GM12878 (cell line): Measurements from ENCODE around the gene PHACTR3.

Experiments used
- JUNB ChIP-seq: IDR thresholded peaks from 2 replicates; pipeline ENCODE4 v1.6.1; 2016; ENCODE audit warnings: antibody characterized with exemption, mild to moderate bottlenecking
- RAD21 ChIP-seq: IDR thresholded peaks from 2 replicates; pipeline ENCODE4 v1.6.1; 2011; ENCODE audit warnings: mild to moderate bottlenecking, low read depth, low read length, moderate library complexity; ENCODE audit not compliant: insufficient read depth
- RBBP5 ChIP-seq: fragments of 200-600 bp; sonication (generic); conservative IDR thresholded peaks from 2 replicates; pipeline ENCODE4 v1.6.1; 2016
- SMAD1 ChIP-seq: fragments of 450-650 bp; IDR thresholded peaks from 2 replicates; pipeline ENCODE4 v1.6.1; 2018; ENCODE audit warnings: mild to moderate bottlenecking, low read depth; ENCODE audit not compliant: partially characterized antibody
- TF ChIP-seq, protein P1 (sequence below), 3 experiments: IDR thresholded peaks in 2 of 3; conservative IDR thresholded peaks in 1 of 3; 2 replicates each; pipeline ENCODE4 v1.5.1; 2011; ENCODE audit warnings: low read depth in 3 of 3, low read length in 3 of 3, mild to moderate bottlenecking in 3 of 3, control low read depth in 2 of 3, moderate library complexity in 2 of 3, inconsistent platforms in 1 of 3, mixed read lengths in 1 of 3; ENCODE audit not compliant: control insufficient read depth in 2 of 3, insufficient read depth in 1 of 3; ENCODE audit errors: extremely low read depth in 1 of 3
- TF ChIP-seq, protein P2 (sequence below): IDR thresholded peaks from 2 replicates; pipeline ENCODE4 v1.6.1; 2011; ENCODE audit warnings: borderline replicate concordance, low read depth, mild to moderate bottlenecking, moderate library complexity, mixed read lengths, low read length; ENCODE audit not compliant: insufficient read depth; ENCODE audit errors: extremely low read length

DNA sequence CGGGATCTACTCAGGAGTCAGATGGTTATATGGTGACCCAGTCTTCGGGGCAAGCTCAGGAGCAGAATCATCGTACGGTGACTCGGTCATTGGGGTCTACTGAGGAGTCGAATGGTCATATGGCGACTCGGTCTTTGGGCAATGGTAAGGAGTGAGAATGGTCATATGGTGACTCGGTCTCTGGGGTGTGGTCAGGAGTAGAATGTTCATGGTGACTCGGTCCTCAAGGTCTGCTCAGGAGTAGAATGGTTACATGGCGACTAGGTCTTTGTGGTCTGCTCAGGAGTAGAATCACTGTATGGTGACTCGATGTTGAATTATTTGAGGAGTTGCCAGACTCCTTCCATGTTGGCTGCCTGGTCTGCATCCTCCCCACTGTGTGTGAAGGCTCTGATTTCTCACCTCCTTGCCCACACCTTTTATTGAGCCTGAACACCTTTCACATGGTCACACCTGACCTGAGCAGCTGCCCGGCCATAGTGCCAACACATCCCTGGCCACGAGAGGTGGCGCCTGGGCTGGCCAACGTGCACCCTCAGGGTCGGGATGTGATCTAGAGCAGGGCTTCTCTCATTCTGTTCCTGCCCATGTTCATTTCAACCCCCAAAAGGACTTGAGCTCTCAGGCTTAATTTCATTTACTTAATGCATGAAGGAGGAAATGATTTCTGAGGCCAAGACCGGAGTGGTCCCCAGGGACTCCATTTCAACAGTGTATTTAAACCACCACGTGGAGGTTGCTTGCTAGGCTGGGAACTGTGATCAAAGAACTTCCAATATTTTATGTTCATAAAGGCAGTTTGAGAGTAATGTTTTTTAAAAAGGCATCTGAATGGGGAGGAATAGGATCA is 119.5 kb downstream of the PHACTR3 start:
- TF ChIP-seq, protein P1, sequence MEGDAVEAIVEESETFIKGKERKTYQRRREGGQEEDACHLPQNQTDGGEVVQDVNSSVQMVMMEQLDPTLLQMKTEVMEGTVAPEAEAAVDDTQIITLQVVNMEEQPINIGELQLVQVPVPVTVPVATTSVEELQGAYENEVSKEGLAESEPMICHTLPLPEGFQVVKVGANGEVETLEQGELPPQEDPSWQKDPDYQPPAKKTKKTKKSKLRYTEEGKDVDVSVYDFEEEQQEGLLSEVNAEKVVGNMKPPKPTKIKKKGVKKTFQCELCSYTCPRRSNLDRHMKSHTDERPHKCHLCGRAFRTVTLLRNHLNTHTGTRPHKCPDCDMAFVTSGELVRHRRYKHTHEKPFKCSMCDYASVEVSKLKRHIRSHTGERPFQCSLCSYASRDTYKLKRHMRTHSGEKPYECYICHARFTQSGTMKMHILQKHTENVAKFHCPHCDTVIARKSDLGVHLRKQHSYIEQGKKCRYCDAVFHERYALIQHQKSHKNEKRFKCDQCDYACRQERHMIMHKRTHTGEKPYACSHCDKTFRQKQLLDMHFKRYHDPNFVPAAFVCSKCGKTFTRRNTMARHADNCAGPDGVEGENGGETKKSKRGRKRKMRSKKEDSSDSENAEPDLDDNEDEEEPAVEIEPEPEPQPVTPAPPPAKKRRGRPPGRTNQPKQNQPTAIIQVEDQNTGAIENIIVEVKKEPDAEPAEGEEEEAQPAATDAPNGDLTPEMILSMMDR (IDR thresholded peaks at IDR 0.05 in 2 of 3, conservative IDR thresholded peaks at IDR 0.05 in 1 of 3; ENCODE audit: control insufficient read depth in 2 of 3, extremely low read depth in 1 of 3, insufficient read depth in 1 of 3, low read depth in 3 of 3, low read length in 3 of 3) = no peak
- TF ChIP-seq, protein P2, sequence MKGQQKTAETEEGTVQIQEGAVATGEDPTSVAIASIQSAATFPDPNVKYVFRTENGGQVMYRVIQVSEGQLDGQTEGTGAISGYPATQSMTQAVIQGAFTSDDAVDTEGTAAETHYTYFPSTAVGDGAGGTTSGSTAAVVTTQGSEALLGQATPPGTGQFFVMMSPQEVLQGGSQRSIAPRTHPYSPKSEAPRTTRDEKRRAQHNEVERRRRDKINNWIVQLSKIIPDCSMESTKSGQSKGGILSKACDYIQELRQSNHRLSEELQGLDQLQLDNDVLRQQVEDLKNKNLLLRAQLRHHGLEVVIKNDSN = no peak
- no peak for TF ChIP-seq SMAD1
- TF ChIP-seq RAD21 = no peak
- TF ChIP-seq RBBP5 = no peak
- TF ChIP-seq JUNB = no peak
